Measurements from ENCODE around the gene PTDSS2. TPM values are rescaled to one million over a fixed set of nuclear protein-coding genes. Genes with fewer than 3 reads are reported as not detected.

PTDSS2 gene
- total and polyA plus RNA-seq, 9 of the 15 experiments (the other 6 are each of a cell fraction or from before 2014, with no cell fraction given): 0.45 to 53.9 (median 17.2) TPM

DNA sequence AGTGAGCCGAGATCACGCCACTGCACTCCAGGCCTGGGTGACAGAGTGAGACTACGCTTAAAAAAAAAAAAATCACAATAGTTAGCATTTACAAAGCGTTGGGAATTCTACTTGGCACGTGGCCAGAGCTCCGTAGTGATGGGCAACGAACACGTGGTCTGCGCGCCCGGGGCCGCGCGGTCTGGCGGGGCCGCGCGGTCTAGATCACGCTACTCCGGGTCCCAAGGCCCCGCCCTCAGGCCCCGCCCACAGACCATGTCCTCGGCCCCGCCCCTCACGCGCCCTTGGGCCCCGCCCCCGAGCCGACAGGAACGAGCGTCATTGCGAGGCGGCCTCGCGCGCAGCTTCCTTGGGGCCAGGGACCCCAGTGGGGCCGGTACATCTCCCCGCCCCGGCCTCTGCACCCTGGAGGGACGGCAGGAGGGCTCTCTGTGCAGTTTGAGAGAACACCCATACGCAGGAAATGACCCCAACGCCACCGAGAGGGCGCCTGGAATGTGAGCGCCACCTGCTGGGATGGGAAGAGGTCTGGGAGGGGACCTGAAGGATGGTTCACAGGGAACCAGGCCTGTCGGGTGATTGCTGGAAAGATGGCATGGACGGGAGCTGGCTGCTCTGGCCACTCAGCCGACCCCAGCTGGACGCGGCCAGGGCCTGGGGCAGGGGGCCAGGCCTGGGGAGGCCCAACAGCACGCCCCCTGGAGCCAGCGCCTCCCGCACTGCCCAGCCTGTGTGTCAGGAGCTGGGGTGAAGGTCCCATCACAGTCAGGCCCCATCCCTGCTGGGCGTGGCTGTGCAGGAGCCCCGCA lies 2.0 kb upstream of the PTDSS2 start (continued):
- TF ChIP-seq C11orf30 (IDR thresholded peaks at IDR 0.05; ENCODE audit: low read depth) (peak; percentile 40; the same call in 1 of the 2 replicates), RCOR1 (IDR thresholded peaks at IDR 0.05; ENCODE audit: borderline replicate concordance in 1 of 2, low read depth in 2 of 2, low read length in 2 of 2) (peak in 1 of 2 experiments; percentile 90; a peak in 2 of 4 replicates), CTBP1 (IDR thresholded peaks at IDR 0.05; ENCODE audit: borderline replicate concordance) (peak; percentile 98), FOXK2 (conservative IDR thresholded peaks at IDR 0.05 in 1 of 2, IDR thresholded peaks at IDR 0.05 in 1 of 2; ENCODE audit: low read depth in 2 of 2) (no peak; a peak in 1 of 4 replicates), E2F3 (CRISPR knock-in tag; IDR thresholded peaks at IDR 0.05) (no peak), NCOA6 (IDR thresholded peaks at IDR 0.05) (no peak), MYBL2 (IDR thresholded peaks at IDR 0.05; ENCODE audit: low read depth) (no peak), MYBL2 (CRISPR knock-in tag; IDR thresholded peaks at IDR 0.05; ENCODE audit: borderline replicate concordance) (no peak), MXI1 (IDR thresholded peaks at IDR 0.05; ENCODE audit: low read depth, low read length) (peak; percentile 53; the same call in 1 of the 2 replicates), ZNF3 (CRISPR knock-in tag; IDR thresholded peaks at IDR 0.05) (no peak)
- TF ChIP-seq, protein P1, sequence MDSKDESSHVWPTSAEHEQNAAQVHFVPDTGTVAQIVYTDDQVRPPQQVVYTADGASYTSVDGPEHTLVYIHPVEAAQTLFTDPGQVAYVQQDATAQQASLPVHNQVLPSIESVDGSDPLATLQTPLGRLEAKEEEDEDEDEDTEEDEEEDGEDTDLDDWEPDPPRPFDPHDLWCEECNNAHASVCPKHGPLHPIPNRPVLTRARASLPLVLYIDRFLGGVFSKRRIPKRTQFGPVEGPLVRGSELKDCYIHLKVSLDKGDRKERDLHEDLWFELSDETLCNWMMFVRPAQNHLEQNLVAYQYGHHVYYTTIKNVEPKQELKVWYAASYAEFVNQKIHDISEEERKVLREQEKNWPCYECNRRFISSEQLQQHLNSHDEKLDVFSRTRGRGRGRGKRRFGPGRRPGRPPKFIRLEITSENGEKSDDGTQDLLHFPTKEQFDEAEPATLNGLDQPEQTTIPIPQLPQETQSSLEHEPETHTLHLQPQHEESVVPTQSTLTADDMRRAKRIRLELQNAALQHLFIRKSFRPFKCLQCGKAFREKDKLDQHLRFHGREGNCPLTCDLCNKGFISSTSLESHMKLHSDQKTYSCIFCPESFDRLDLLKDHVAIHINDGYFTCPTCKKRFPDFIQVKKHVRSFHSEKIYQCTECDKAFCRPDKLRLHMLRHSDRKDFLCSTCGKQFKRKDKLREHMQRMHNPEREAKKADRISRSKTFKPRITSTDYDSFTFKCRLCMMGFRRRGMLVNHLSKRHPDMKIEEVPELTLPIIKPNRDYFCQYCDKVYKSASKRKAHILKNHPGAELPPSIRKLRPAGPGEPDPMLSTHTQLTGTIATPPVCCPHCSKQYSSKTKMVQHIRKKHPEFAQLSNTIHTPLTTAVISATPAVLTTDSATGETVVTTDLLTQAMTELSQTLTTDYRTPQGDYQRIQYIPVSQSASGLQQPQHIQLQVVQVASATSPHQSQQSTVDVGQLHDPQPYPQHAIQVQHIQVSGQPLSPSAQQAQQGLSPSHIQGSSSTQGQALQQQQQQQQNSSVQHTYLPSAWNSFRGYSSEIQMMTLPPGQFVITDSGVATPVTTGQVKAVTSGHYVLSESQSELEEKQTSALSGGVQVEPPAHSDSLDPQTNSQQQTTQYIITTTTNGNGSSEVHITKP (IDR thresholded peaks at IDR 0.05; ENCODE audit: partially characterized antibody): no peak
- TF ChIP-seq, protein P2, sequence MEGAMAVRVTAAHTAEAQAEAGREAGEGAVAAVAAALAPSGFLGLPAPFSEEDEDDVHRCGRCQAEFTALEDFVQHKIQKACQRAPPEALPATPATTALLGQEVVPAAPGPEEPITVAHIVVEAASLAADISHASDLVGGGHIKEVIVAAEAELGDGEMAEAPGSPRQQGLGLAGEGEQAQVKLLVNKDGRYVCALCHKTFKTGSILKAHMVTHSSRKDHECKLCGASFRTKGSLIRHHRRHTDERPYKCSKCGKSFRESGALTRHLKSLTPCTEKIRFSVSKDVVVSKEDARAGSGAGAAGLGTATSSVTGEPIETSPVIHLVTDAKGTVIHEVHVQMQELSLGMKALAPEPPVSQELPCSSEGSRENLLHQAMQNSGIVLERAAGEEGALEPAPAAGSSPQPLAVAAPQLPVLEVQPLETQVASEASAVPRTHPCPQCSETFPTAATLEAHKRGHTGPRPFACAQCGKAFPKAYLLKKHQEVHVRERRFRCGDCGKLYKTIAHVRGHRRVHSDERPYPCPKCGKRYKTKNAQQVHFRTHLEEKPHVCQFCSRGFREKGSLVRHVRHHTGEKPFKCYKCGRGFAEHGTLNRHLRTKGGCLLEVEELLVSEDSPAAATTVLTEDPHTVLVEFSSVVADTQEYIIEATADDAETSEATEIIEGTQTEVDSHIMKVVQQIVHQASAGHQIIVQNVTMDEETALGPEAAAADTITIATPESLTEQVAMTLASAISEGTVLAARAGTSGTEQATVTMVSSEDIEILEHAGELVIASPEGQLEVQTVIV (CRISPR knock-in tag; IDR thresholded peaks at IDR 0.05; ENCODE audit: borderline replicate concordance): no peak
- TF ChIP-seq, protein P3, sequence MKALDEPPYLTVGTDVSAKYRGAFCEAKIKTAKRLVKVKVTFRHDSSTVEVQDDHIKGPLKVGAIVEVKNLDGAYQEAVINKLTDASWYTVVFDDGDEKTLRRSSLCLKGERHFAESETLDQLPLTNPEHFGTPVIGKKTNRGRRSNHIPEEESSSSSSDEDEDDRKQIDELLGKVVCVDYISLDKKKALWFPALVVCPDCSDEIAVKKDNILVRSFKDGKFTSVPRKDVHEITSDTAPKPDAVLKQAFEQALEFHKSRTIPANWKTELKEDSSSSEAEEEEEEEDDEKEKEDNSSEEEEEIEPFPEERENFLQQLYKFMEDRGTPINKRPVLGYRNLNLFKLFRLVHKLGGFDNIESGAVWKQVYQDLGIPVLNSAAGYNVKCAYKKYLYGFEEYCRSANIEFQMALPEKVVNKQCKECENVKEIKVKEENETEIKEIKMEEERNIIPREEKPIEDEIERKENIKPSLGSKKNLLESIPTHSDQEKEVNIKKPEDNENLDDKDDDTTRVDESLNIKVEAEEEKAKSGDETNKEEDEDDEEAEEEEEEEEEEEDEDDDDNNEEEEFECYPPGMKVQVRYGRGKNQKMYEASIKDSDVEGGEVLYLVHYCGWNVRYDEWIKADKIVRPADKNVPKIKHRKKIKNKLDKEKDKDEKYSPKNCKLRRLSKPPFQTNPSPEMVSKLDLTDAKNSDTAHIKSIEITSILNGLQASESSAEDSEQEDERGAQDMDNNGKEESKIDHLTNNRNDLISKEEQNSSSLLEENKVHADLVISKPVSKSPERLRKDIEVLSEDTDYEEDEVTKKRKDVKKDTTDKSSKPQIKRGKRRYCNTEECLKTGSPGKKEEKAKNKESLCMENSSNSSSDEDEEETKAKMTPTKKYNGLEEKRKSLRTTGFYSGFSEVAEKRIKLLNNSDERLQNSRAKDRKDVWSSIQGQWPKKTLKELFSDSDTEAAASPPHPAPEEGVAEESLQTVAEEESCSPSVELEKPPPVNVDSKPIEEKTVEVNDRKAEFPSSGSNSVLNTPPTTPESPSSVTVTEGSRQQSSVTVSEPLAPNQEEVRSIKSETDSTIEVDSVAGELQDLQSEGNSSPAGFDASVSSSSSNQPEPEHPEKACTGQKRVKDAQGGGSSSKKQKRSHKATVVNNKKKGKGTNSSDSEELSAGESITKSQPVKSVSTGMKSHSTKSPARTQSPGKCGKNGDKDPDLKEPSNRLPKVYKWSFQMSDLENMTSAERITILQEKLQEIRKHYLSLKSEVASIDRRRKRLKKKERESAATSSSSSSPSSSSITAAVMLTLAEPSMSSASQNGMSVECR (CRISPR knock-in tag; IDR thresholded peaks at IDR 0.05): peak; percentile 81
- TF ChIP-seq, protein P4, sequence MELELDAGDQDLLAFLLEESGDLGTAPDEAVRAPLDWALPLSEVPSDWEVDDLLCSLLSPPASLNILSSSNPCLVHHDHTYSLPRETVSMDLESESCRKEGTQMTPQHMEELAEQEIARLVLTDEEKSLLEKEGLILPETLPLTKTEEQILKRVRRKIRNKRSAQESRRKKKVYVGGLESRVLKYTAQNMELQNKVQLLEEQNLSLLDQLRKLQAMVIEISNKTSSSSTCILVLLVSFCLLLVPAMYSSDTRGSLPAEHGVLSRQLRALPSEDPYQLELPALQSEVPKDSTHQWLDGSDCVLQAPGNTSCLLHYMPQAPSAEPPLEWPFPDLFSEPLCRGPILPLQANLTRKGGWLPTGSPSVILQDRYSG (tag; conservative IDR thresholded peaks at IDR 0.05; ENCODE audit: low read depth): no peak
